HepG2 (cell line): ENCODE results near the gene AEBP1. TPM values are rescaled to one million over a fixed set of nuclear protein-coding genes. Genes with fewer than 3 reads are reported as not detected.

ENCODE experiments used
- ATAC-seq: fragments of 200-7000 bp; cut with Tn5 transposase; 3 replicates; pipeline ENCODE4 v1.9.1; 2020; ENCODE audit warnings: mild to moderate bottlenecking, moderate library complexity
- BruUV-seq: library from RNA; stranded (reverse); fragments of 400-500 nt; replicated peaks from 2 replicates; lab custom pipeline; 2021; lab: Mats Ljungman, UMichigan
- CTCF ChIA-PET: fragments of 300-600 bp; formaldehyde crosslinking; extraction: SDS; loops from one replicate; lab custom pipeline; 2021; ENCODE audit warnings: low total read pairs, inconsistent platforms, low intra/inter-chr PET ratio; lab: Yijun Ruan, JAX
- POLR2A ChIA-PET: fragments of 350-600 bp; sonication (Branson Sonifier 250); formaldehyde crosslinking; loops from one replicate; lab custom pipeline; 2020; ENCODE audit warnings: antibody characterized with exemption, inconsistent platforms; lab: Yijun Ruan, JAX
- DNase-seq: peaks from one replicate; pipeline ENCODE4 v3.0.0-alpha.2; 2015; ENCODE audit warnings: low spot score
- FAIRE-seq: peaks from 3 replicates; lab custom pipeline; 2011; peaks lifted over from hg19 to GRCh38; lab: Jason Lieb, UNC
- H2AFZ ChIP-seq: one replicate; pipeline ENCODE4 v1.6.1; 2011; ENCODE audit warnings: low read length, inconsistent platforms
- H3K27ac ChIP-seq: fragments of 300-600 bp; 3 replicates; pipeline ENCODE4 v1.8.0; 2011; ENCODE audit warnings: mixed run types, mild to moderate bottlenecking, mixed read lengths, low read length, inconsistent platforms; ENCODE audit not compliant: insufficient read depth; ENCODE audit errors: extremely low read length
- H3K27me3 ChIP-seq, 2 experiments: fragments of 200-600 bp in 1 of 2; 2 replicates in 1 of 2; 3 replicates in 1 of 2; pipeline versions ENCODE4 v1.6.0 to v1.8.0; 2011; ENCODE audit warnings: low read length in 2 of 2, mild to moderate bottlenecking in 2 of 2, moderate library complexity in 2 of 2, inconsistent platforms in 1 of 2; ENCODE audit not compliant: insufficient read depth in 2 of 2, control insufficient read depth in 1 of 2
- H3K36me3 ChIP-seq, 2 experiments: fragments of 200-600 bp in 1 of 2; replicated peaks in 1 of 2; 2 replicates in 1 of 2; 3 replicates in 1 of 2; pipeline versions ENCODE4 v1.5.1 to v1.8.0; 2011; ENCODE audit warnings: low read length in 2 of 2, inconsistent platforms in 1 of 2; ENCODE audit not compliant: insufficient read depth in 2 of 2, control insufficient read depth in 1 of 2
- H3K4me1 ChIP-seq: 2 replicates; pipeline ENCODE4 v1.5.1; 2012; ENCODE audit warnings: low read length, inconsistent platforms; ENCODE audit not compliant: insufficient read depth
- H3K4me2 ChIP-seq: 2 replicates; pipeline ENCODE4 v1.6.0; 2011; ENCODE audit warnings: low read depth, low read length, inconsistent platforms
- H3K4me3 ChIP-seq, 3 experiments: fragments of 200-600 bp in 1 of 3; sonication (generic), shearing (Covaris generic) in 1 of 3; replicated peaks in 1 of 3; 2 replicates each; pipeline ENCODE4 v1.5.1; 2011 to 2016; ENCODE audit warnings: low read length in 3 of 3, inconsistent platforms in 2 of 3, low read depth in 2 of 3, mild to moderate bottlenecking in 2 of 3, control low read depth in 1 of 3, mixed read lengths in 1 of 3; ENCODE audit not compliant: insufficient read depth in 1 of 3
- H3K79me2 ChIP-seq: one replicate; pipeline ENCODE4 v1.6.1; 2011; ENCODE audit warnings: low read length, inconsistent platforms; ENCODE audit not compliant: insufficient read depth
- H3K9ac ChIP-seq: 2 replicates; pipeline ENCODE4 v1.6.0; 2011; ENCODE audit warnings: mild to moderate bottlenecking, low read depth, low read length, inconsistent platforms; ENCODE audit not compliant: insufficient read depth
- H3K9me3 ChIP-seq: 2 replicates; pipeline ENCODE4 v1.5.1; 2012; ENCODE audit warnings: mild to moderate bottlenecking, low read length
- H4K20me1 ChIP-seq: 2 replicates; pipeline ENCODE4 v1.6.0; 2011; ENCODE audit warnings: inconsistent platforms, mild to moderate bottlenecking, low read length, moderate library complexity; ENCODE audit not compliant: insufficient read depth
- DMAP1 ChIP-seq: IDR thresholded peaks from 2 replicates; pipeline ENCODE4 v1.6.1; 2016
- FOXA3 ChIP-seq: IDR thresholded peaks from 2 replicates; pipeline ENCODE4 v1.6.1; 2016; ENCODE audit warnings: missing genetic modification reagents, missing compliant biosample characterization
- GATAD1 ChIP-seq: IDR thresholded peaks from 2 replicates; pipeline ENCODE4 v1.6.1; 2016; ENCODE audit warnings: missing genetic modification reagents, missing compliant biosample characterization
- NFE2L1 ChIP-seq: sonication (generic); formaldehyde crosslinking; IDR thresholded peaks from 2 replicates; pipeline ENCODE4 v1.4.0; 2020; ENCODE audit warnings: missing genetic modification reagents, mild to moderate bottlenecking, borderline replicate concordance
- RAD51 ChIP-seq: fragments of 450-650 bp; IDR thresholded peaks from 2 replicates; pipeline ENCODE4 v1.6.1; 2016; ENCODE audit warnings: borderline replicate concordance
- SMC3 ChIP-seq: IDR thresholded peaks from 2 replicates; pipeline ENCODE4 v1.6.1; 2011; ENCODE audit warnings: low read length, improper control_type of control experiment
- ZBTB20 ChIP-seq: sonication (generic); formaldehyde crosslinking; IDR thresholded peaks from 2 replicates; pipeline ENCODE4 v1.8.1; 2023; ENCODE audit warnings: missing genetic modification reagents, low read depth, mild to moderate bottlenecking, borderline replicate concordance
- ZC3H4 ChIP-seq: sonication (generic); formaldehyde crosslinking; IDR thresholded peaks from 2 replicates; pipeline ENCODE4 v1.4.0; 2020; ENCODE audit warnings: missing genetic modification reagents, borderline replicate concordance
- ZNF3 ChIP-seq: IDR thresholded peaks from 2 replicates; pipeline ENCODE4 v1.7.0; 2017; ENCODE audit warnings: inconsistent platforms
- ZNF615 ChIP-seq: sonication (generic); formaldehyde crosslinking; IDR thresholded peaks from 2 replicates; pipeline ENCODE4 v1.5.0; 2020; ENCODE audit warnings: mild to moderate bottlenecking, missing genetic modification reagents, borderline replicate concordance
- ZNF7 ChIP-seq: IDR thresholded peaks from 2 replicates; pipeline ENCODE4 v1.6.1; 2016; ENCODE audit warnings: missing biosample characterization, missing genetic modification reagents
- ZNF766 ChIP-seq: sonication (generic); formaldehyde crosslinking; IDR thresholded peaks from 2 replicates; pipeline ENCODE4 v1.5.0; 2020; ENCODE audit warnings: missing genetic modification reagents, borderline replicate concordance
- ZNF878 ChIP-seq: sonication (generic); formaldehyde crosslinking; IDR thresholded peaks from 2 replicates; pipeline ENCODE4 v1.8.1; 2023; ENCODE audit warnings: mild to moderate bottlenecking, missing genetic modification reagents, moderate library complexity
- WGBS: methylation state at CpG from one replicate; pipeline ENCODE4 v1.1.6; 2017; ENCODE audit warnings: low lambda C conversion rate; 5-methylcytosine and 5-hydroxymethylcytosine counted together
- in situ Hi-C: cut with HindIII; loops from 2 replicates; pipeline ENCODE4 v1.10.0; 2017; ENCODE audit warnings: low pct_unique_long_range_greater_than_20kb; ENCODE audit not compliant: extremely low pct_ligation_motif_present
- intact Hi-C: fragments of 100-400 bp; cut with micrococcal nuclease; formaldehyde crosslinking; loops from one replicate; pipeline ENCODE4 v1.10.0; 2022; ENCODE audit not compliant: unreplicated experiment
- polyA plus RNA-seq, 8 experiments: library from polyadenylated mRNA; depleted of rRNA in 3 of 8; stranded (reverse) in 7 of 8; unstranded in 1 of 8; fragments of >200 nt; fragmentation: Illumina TruSeq in 4 of 8; extraction: Trizol in 4 of 8; gene quantifications; 2 replicates each; pipeline versions ENCODE4 v1.2.1 to v1.2.3, GENCODE V29; 2011 to 2016; ENCODE audit warnings: low read depth in 4 of 8, missing spikeins in 1 of 8, mixed read lengths in 1 of 8; ENCODE audit not compliant: insufficient read depth in 1 of 8
- total RNA-seq, 5 experiments: library from RNA; depleted of rRNA; stranded (reverse); fragments of >200 nt; fragmentation: Illumina TruSeq; extraction: Trizol; gene quantifications; 2 replicates each; pipeline ENCODE4 v1.2.3, GENCODE V29; 2016; ENCODE audit warnings: low read depth in 1 of 5
- TF ChIP-seq, protein P1 (sequence below): sonication (generic); formaldehyde crosslinking; IDR thresholded peaks from 2 replicates; pipeline ENCODE4 v1.4.0; 2020; ENCODE audit warnings: missing genetic modification reagents
- TF ChIP-seq, protein P2 (sequence below): sonication (generic); formaldehyde crosslinking; IDR thresholded peaks from 2 replicates; pipeline ENCODE4 v1.4.0; 2020; ENCODE audit warnings: missing genetic modification reagents
- TF ChIP-seq, protein P3 (sequence below): sonication (generic); formaldehyde crosslinking; IDR thresholded peaks from 2 replicates; pipeline ENCODE4 v1.5.0; 2020; ENCODE audit warnings: missing genetic modification reagents, mild to moderate bottlenecking, borderline replicate concordance
- TF ChIP-seq, protein P4 (sequence below): sonication (generic); formaldehyde crosslinking; IDR thresholded peaks from 2 replicates; pipeline ENCODE4 v1.5.0; 2020; ENCODE audit warnings: mild to moderate bottlenecking, missing genetic modification reagents, moderate library complexity

The AEBP1 gene
- total and polyA plus RNA-seq, 2 of the 13 experiments (the other 11 are each of a cell fraction or from before 2014, with no cell fraction given) = 0.22 to 0.55 TPM

DNA sequence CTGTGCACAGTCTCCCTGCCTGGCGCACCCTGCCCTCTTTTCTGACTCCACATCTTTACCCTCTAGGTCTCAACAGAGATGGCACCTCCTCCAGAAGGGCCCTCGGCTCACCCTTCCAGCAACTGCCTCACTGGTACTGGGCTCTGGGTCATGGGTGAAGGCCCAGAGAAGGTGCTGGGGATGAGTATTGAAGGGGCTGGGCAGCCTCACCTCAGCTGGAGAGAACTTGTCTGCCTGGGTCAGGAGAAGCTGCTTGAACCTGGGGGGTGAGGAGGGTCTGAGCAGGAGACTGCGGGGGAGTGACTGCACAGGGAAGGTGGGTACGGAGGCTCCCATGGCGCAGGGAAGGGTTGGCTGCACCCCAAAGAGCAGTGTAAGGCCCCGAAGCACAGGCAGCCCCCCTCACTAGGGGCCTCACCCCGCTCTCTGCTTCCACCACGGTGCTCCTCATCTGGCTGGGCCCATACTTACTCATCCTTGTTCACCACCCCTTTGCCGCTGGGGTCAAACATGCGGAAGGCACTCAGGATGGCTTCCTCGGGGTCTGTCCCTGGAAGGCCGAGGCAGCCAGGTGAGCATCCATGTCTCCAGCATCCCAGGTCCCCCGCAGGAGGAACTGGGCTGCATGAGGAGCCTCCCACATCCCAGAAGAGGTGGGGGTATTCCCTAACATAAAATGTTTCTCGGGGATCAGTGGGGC lies 35.3 kb downstream of the AEBP1 start:
- no peak overlapping the region for H3K4me3 ChIP-seq
- ATAC-seq = no peak
- FAIRE-seq = no peak
- no peak for DNase-seq
- no peak overlapping the region for H3K9ac ChIP-seq
- H3K27me3 ChIP-seq = peaks cover 0 to 3% of the 10 kb centered on the region in 2 experiments; a peak in 1 of 5 replicates
- no peak overlapping the region for H3K27ac ChIP-seq
- ChIA-PET POLR2A (no interaction called here), CTCF (no interaction called here)
- H3K4me2 ChIP-seq = no peak overlapping the region
- in situ Hi-C loops (no loop called here), intact Hi-C loops (loop anchor here (10.0 kb wide), 1 partner anchor 55 kb away; no protein-coding TSS in a partner anchor)
- BruUV-seq = no TSS peak
- 40% methylated on average over 11 of the region's 14 CpGs for WGBS
- no peaks in the 10 kb centered on the region for H3K9me3 ChIP-seq
- H3K4me1 ChIP-seq = no peaks in the 10 kb centered on the region
- no peak overlapping the region for H2AFZ ChIP-seq
- H3K36me3 ChIP-seq = no peaks in the 10 kb centered on the region
- no peaks in the 10 kb centered on the region for H4K20me1 ChIP-seq
- no peaks in the 10 kb centered on the region for H3K79me2 ChIP-seq
- TF ChIP-seq ZNF766 (CRISPR knock-in tag) (no peak), ZBTB20 (CRISPR knock-in tag) (no peak), ZNF3 (no peak), ZC3H4 (CRISPR knock-in tag) (no peak), ZNF878 (no peak), FOXA3 (no peak), ZNF615 (CRISPR knock-in tag) (no peak), NFE2L1 (no peak), SMC3 (no peak), ZNF7 (no peak), DMAP1 (CRISPR knock-in tag) (no peak), RAD51 (no peak), GATAD1 (no peak)
- TF ChIP-seq, protein P1, sequence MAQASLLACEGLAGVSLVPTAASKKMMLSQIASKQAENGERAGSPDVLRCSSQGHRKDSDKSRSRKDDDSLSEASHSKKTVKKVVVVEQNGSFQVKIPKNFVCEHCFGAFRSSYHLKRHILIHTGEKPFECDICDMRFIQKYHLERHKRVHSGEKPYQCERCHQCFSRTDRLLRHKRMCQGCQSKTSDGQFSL (CRISPR knock-in tag) = no peak
- TF ChIP-seq, protein P2, sequence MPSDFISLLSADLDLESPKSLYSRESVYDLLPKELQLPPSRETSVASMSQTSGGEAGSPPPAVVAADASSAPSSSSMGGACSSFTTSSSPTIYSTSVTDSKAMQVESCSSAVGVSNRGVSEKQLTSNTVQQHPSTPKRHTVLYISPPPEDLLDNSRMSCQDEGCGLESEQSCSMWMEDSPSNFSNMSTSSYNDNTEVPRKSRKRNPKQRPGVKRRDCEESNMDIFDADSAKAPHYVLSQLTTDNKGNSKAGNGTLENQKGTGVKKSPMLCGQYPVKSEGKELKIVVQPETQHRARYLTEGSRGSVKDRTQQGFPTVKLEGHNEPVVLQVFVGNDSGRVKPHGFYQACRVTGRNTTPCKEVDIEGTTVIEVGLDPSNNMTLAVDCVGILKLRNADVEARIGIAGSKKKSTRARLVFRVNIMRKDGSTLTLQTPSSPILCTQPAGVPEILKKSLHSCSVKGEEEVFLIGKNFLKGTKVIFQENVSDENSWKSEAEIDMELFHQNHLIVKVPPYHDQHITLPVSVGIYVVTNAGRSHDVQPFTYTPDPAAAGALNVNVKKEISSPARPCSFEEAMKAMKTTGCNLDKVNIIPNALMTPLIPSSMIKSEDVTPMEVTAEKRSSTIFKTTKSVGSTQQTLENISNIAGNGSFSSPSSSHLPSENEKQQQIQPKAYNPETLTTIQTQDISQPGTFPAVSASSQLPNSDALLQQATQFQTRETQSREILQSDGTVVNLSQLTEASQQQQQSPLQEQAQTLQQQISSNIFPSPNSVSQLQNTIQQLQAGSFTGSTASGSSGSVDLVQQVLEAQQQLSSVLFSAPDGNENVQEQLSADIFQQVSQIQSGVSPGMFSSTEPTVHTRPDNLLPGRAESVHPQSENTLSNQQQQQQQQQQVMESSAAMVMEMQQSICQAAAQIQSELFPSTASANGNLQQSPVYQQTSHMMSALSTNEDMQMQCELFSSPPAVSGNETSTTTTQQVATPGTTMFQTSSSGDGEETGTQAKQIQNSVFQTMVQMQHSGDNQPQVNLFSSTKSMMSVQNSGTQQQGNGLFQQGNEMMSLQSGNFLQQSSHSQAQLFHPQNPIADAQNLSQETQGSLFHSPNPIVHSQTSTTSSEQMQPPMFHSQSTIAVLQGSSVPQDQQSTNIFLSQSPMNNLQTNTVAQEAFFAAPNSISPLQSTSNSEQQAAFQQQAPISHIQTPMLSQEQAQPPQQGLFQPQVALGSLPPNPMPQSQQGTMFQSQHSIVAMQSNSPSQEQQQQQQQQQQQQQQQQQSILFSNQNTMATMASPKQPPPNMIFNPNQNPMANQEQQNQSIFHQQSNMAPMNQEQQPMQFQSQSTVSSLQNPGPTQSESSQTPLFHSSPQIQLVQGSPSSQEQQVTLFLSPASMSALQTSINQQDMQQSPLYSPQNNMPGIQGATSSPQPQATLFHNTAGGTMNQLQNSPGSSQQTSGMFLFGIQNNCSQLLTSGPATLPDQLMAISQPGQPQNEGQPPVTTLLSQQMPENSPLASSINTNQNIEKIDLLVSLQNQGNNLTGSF (CRISPR knock-in tag) = no peak
- TF ChIP-seq, protein P3, sequence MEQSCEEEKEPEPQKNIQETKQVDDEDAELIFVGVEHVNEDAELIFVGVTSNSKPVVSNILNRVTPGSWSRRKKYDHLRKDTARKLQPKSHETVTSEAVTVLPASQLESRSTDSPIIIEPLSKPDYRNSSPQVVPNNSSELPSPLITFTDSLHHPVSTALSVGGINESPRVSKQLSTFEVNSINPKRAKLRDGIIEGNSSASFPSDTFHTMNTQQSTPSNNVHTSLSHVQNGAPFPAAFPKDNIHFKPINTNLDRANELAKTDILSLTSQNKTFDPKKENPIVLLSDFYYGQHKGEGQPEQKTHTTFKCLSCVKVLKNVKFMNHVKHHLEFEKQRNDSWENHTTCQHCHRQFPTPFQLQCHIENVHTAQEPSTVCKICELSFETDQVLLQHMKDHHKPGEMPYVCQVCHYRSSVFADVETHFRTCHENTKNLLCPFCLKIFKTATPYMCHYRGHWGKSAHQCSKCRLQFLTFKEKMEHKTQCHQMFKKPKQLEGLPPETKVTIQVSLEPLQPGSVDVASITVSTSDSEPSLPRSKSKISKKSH (CRISPR knock-in tag) = no peak
- TF ChIP-seq, protein P4, sequence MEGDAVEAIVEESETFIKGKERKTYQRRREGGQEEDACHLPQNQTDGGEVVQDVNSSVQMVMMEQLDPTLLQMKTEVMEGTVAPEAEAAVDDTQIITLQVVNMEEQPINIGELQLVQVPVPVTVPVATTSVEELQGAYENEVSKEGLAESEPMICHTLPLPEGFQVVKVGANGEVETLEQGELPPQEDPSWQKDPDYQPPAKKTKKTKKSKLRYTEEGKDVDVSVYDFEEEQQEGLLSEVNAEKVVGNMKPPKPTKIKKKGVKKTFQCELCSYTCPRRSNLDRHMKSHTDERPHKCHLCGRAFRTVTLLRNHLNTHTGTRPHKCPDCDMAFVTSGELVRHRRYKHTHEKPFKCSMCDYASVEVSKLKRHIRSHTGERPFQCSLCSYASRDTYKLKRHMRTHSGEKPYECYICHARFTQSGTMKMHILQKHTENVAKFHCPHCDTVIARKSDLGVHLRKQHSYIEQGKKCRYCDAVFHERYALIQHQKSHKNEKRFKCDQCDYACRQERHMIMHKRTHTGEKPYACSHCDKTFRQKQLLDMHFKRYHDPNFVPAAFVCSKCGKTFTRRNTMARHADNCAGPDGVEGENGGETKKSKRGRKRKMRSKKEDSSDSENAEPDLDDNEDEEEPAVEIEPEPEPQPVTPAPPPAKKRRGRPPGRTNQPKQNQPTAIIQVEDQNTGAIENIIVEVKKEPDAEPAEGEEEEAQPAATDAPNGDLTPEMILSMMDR (CRISPR knock-in tag) = no peak
